Left lung (tissue), 10 donors: Measurements from ENCODE around the gene TM4SF18. TPM values are rescaled to one million over a fixed set of nuclear protein-coding genes. Genes with fewer than 3 reads are reported as not detected.
A peak's percentile ranks its signal among the peaks of the same experiment; 100 is the strongest.

Source experiments
- ATAC-seq: fragments of 200-7000 bp; cut with Tn5 transposase; one replicate; pipeline ENCODE4 v1.9.1; 2020; ENCODE audit warnings: moderate library complexity
- DNase-seq, 4 donors: peaks; one replicate each; pipeline ENCODE4 v3.0.0-alpha.2; 2013 to 2020
- H3K27ac ChIP-seq, 2 donors: fragments of 200-600 bp; sonication (generic) in 1 of 2; one replicate each; pipeline versions ENCODE4 v1.5.0 to v1.8.0; 2020 to 2021
- H3K27me3 ChIP-seq, 2 donors: fragments of 200-600 bp; sonication (generic) in 1 of 2; one replicate each; pipeline versions ENCODE4 v1.5.0 to v1.8.0; 2020 to 2021
- H3K36me3 ChIP-seq, 2 donors: fragments of 200-600 bp; sonication (generic) in 1 of 2; one replicate each; pipeline versions ENCODE4 v1.5.0 to v1.8.0; 2020 to 2021
- H3K4me1 ChIP-seq, 2 donors: fragments of 200-600 bp; one replicate each; pipeline ENCODE4 v1.8.0; 2021
- H3K4me3 ChIP-seq, 2 donors: fragments of 200-600 bp; sonication (generic) in 1 of 2; one replicate each; pipeline versions ENCODE4 v1.5.0 to v1.8.0; 2020 to 2021; ENCODE audit warnings: mild to moderate bottlenecking in 1 of 2
- H3K9me3 ChIP-seq, 2 donors: fragments of 200-600 bp; sonication (generic) in 1 of 2; one replicate each; pipeline versions ENCODE4 v1.5.0 to v1.8.0; 2020 to 2021
- CTCF ChIP-seq, 2 donors: fragments of 200-600 bp; sonication (generic) in 1 of 2; IDR thresholded peaks; one replicate each; pipeline versions ENCODE4 v1.5.0 to v1.8.0; 2021; ENCODE audit warnings: antibody characterized with exemption in 2 of 2
- intact Hi-C, 2 donors: fragments of 100-400 bp; cut with DNase I; formaldehyde crosslinking; loops; one replicate each; pipeline versions ENCODE4 v1.11.2 to v1.14.2; 2022
- polyA plus RNA-seq, 6 donors: library from polyadenylated mRNA; unstranded; fragments of 120-200 nt; gene quantifications; one replicate each; pipeline ENCODE4 v1.2.1, GENCODE V29; 2013; ENCODE audit not compliant: insufficient read length in 6 of 6
- total RNA-seq, 2 donors: library from RNA; stranded (reverse); fragmentation: NEBNext Ultra II Directional; extraction: Animal tissue kit (Norgen Biotek cat#: 25700); gene quantifications; one replicate each; pipeline ENCODE4 v1.2.1, GENCODE V29; 2021
- donor health status: DM: no; HTN: yes; CAD: no.
- donor health status: DM: no; HTN: no; CAD: no.

TM4SF18 gene
- total and polyA plus RNA-seq, 8 donors = 8.5 to 13.3 (median 9.8) TPM

GRCh38 chr3:149378478-149379309, 45.3 kb upstream of the TM4SF18 start:
- Histone ChIP-seq H3K27ac (peak overlapping the region; percentile 84 to 89), H3K4me1 (peaks cover 10 to 36% of the 10 kb centered on the region in 2 donors), H3K9me3 (no peaks in the 10 kb centered on the region), H3K4me3 (no peak overlapping the region), H3K27me3 (no peaks in the 10 kb centered on the region), H3K36me3 (peaks cover 0 to 7% of the 10 kb centered on the region in 2 donors)
- no peak for ATAC-seq
- no peak for DNase-seq
- TF ChIP-seq CTCF (IDR thresholded peaks at IDR 0.05) = no peak
- intact Hi-C loops = no loop called here

- Histone ChIP-seq H3K36me3 (peaks cover 0 to 9% of the 10 kb centered on the region in 2 donors), H3K4me3 (peak within 1 kb of the TSS; percentile 38 to 48), H3K9me3 (no peaks in the 10 kb centered on the region), H3K4me1 (peaks cover 16 to 44% of the 10 kb centered on the region in 2 donors), H3K27me3 (no peaks in the 10 kb centered on the region), H3K27ac (peak within 1 kb of the TSS; percentile 84 to 89)
- intact Hi-C loops = no loop called here
- TF ChIP-seq CTCF (IDR thresholded peaks at IDR 0.05) = no peak
- ATAC-seq (peak; percentile 88), DNase-seq (peak in 3 of 4 donors; percentile 52 to 61 (median 59))
These were observed 44.2 kb upstream of the TM4SF18 start, which contains the start of gene TM4SF1 for GRCh38 chr3:149377408-149378364. TM4SF1 (minus strand) TSS chr3:149377649; CDS start chr3:149377547, 102 bp downstream.

GRCh38 chr3:149376718-149377407, 43.4 kb upstream of the TM4SF18 start:
- Histone ChIP-seq H3K4me1 (peaks cover 16 to 50% of the 10 kb centered on the region in 2 donors), H3K9me3 (no peaks in the 10 kb centered on the region)
- intact Hi-C loops = no loop called here

More at GRCh38 chr3:149376718-149377407, 43.4 kb upstream of the TM4SF18 start:
- peak overlapping the region; percentile 84 to 89 for H3K27ac ChIP-seq
- peaks cover 0 to 15% of the 10 kb centered on the region in 2 donors for H3K36me3 ChIP-seq
- H3K27me3 ChIP-seq = no peaks in the 10 kb centered on the region
- ATAC-seq (peak; percentile 42), DNase-seq (peak in 1 of 4 donors; percentile 64)
- peak overlapping the region; percentile 38 to 48 for H3K4me3 ChIP-seq
- no peak for TF ChIP-seq CTCF (IDR thresholded peaks at IDR 0.05)
